MM.1S (cell line): ENCODE measurements around the gene FBXO40.

ENCODE experiments used
- DNase-seq: peaks from one replicate; pipeline ENCODE4 v3.0.0-alpha.2; 2015
- H2AFZ ChIP-seq: fragments of 300-600 bp; sonication (generic); 2 replicates; pipeline ENCODE4 v1.6.0; 2016; ENCODE audit warnings: antibody characterized with exemption, low read length
- H3F3A ChIP-seq: fragments of 300-600 bp; sonication (generic); 2 replicates; pipeline ENCODE4 v1.6.1; 2016; ENCODE audit warnings: mild to moderate bottlenecking, antibody characterized with exemption, low read length, moderate library complexity, mixed read lengths; ENCODE audit not compliant: insufficient read depth
- H3K27ac ChIP-seq: fragments of 300-600 bp; sonication (generic); 2 replicates; pipeline ENCODE4 v1.5.1; 2016; ENCODE audit warnings: mild to moderate bottlenecking, low read length
- H3K27me3 ChIP-seq: fragments of 300-600 bp; sonication (generic); replicated peaks from 2 replicates; pipeline ENCODE4 v1.6.0; 2016; ENCODE audit warnings: low read length; ENCODE audit not compliant: insufficient read depth
- H3K36me3 ChIP-seq: fragments of 300-600 bp; sonication (generic); replicated peaks from 2 replicates; pipeline ENCODE4 v1.6.1; 2016; ENCODE audit warnings: mild to moderate bottlenecking, low read length, mixed read lengths; ENCODE audit not compliant: insufficient read depth
- H3K4me1 ChIP-seq: fragments of 300-600 bp; sonication (generic); 2 replicates; pipeline ENCODE4 v1.6.1; 2016; ENCODE audit warnings: low read length, mixed read lengths
- H3K4me2 ChIP-seq: fragments of 300-600 bp; sonication (generic); 2 replicates; pipeline ENCODE4 v1.6.0; 2016; ENCODE audit warnings: low read depth, low read length
- H3K4me3 ChIP-seq: fragments of 300-600 bp; sonication (generic); 2 replicates; pipeline ENCODE4 v1.5.1; 2016; ENCODE audit warnings: low read length, mixed read lengths
- H3K79me2 ChIP-seq: fragments of 300-600 bp; sonication (generic); 2 replicates; pipeline ENCODE4 v1.6.1; 2016; ENCODE audit warnings: mixed run types, low read length, mixed read lengths
- H3K9ac ChIP-seq: fragments of 300-600 bp; sonication (generic); 2 replicates; pipeline ENCODE4 v1.6.1; 2016; ENCODE audit warnings: low read length, mixed read lengths
- H3K9me2 ChIP-seq: fragments of 300-600 bp; sonication (generic); replicated peaks from 2 replicates; pipeline ENCODE4 v1.6.1; 2016; ENCODE audit warnings: mild to moderate bottlenecking, low read length, mixed read lengths; ENCODE audit not compliant: insufficient read depth
- H3K9me3 ChIP-seq: fragments of 300-600 bp; sonication (generic); replicated peaks from 2 replicates; pipeline ENCODE4 v1.6.1; 2016; ENCODE audit warnings: mild to moderate bottlenecking, low read length, mixed read lengths; ENCODE audit not compliant: insufficient read depth
- H4K20me1 ChIP-seq: fragments of 300-600 bp; sonication (generic); 2 replicates; pipeline ENCODE4 v1.6.1; 2016; ENCODE audit warnings: mild to moderate bottlenecking, low read length, moderate library complexity, mixed read lengths; ENCODE audit not compliant: insufficient read depth
- EZH2 ChIP-seq: fragments of 300-600 bp; sonication (generic); optimal IDR thresholded peaks from 2 replicates; pipeline ENCODE3; 2017; ENCODE audit warnings: low read depth, mild to moderate bottlenecking, antibody characterized with exemption, low read length, mixed read lengths
- EZH2phosphoT487 ChIP-seq: fragments of 300-600 bp; sonication (generic); IDR thresholded peaks from 2 replicates; pipeline ENCODE4 v1.6.1; 2018; ENCODE audit warnings: antibody characterized with exemption, low read length
- TF ChIP-seq, protein P1 (sequence below): fragments of 300-600 bp; sonication (generic); IDR thresholded peaks from 2 replicates; pipeline ENCODE4 v1.5.1; 2016; ENCODE audit warnings: antibody characterized with exemption, low read length, mixed read lengths

The FBXO40 gene

DNA sequence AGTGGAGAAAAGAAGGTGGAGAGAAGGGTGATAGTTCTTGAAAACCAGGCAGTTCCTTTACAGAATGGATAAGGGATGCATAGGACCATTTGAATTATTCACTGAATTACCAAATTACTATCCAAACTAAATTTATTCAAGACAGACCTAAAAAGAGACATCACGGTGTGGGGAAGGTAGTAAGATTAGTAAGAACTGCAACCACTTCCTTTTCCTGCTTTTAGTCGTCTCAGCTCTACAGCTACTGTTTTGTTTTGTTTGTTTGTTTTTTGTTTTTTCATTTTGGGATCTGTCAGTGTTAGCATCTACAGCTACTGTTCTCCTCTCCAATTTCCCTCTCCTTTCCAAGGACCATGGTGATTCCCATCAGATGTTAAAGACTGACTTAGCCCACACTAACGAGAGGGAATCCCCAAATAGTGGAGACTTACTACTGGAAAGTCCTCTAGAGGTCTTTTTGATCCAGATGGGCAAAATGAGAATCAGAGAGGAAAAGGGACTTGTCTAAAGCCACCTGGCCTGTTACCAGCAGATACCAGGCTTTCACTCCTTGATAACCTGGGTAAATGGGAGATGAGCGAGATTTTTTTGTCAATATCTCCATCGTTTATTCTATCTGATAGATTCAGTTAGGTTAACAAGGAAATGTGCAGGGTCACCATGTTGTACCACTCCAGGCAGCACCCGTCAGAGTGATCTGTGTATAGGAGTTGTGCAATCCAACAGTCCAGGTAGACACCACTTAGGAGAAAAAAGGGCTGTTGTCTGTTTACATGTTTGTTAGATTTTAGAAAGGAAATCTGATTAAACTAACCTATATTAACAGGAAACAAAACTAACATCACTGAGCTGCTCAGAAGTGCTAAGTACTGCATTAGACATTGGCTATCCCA, 61.6 kb downstream of the FBXO40 start:
- H3K9ac ChIP-seq: no peak overlapping the region; the same call in 1 of the 2 replicates
- H3K79me2 ChIP-seq: peaks cover 96% of the 10 kb centered on the region
- no peak overlapping the region for H2AFZ ChIP-seq
- H3K36me3 ChIP-seq: peaks cover 19% of the 10 kb centered on the region; the same call in 1 of the 2 replicates
- no peaks in the 10 kb centered on the region for H3K27me3 ChIP-seq
- peak; percentile 50 for DNase-seq
- peak overlapping the region; percentile 63; the same call in 1 of the 2 replicates for H3K27ac ChIP-seq
- 0 out of 2 replicates have a peak overlapping the region, but pooled peaks have one; percentile 10 for H3K4me3 ChIP-seq
- H4K20me1 ChIP-seq: no peaks in the 10 kb centered on the region
- no peak for TF ChIP-seq EZH2phosphoT487
- no peak for TF ChIP-seq EZH2
- TF ChIP-seq, protein P1, sequence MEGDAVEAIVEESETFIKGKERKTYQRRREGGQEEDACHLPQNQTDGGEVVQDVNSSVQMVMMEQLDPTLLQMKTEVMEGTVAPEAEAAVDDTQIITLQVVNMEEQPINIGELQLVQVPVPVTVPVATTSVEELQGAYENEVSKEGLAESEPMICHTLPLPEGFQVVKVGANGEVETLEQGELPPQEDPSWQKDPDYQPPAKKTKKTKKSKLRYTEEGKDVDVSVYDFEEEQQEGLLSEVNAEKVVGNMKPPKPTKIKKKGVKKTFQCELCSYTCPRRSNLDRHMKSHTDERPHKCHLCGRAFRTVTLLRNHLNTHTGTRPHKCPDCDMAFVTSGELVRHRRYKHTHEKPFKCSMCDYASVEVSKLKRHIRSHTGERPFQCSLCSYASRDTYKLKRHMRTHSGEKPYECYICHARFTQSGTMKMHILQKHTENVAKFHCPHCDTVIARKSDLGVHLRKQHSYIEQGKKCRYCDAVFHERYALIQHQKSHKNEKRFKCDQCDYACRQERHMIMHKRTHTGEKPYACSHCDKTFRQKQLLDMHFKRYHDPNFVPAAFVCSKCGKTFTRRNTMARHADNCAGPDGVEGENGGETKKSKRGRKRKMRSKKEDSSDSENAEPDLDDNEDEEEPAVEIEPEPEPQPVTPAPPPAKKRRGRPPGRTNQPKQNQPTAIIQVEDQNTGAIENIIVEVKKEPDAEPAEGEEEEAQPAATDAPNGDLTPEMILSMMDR: no peak
- peak overlapping the region; percentile 64 for H3K4me2 ChIP-seq
- peaks cover 23% of the 10 kb centered on the region; the same call in 1 of the 2 replicates for H3F3A ChIP-seq
- H3K4me1 ChIP-seq: peaks cover 53% of the 10 kb centered on the region
- no peaks in the 10 kb centered on the region for H3K9me3 ChIP-seq
- H3K9me2 ChIP-seq: no peaks in the 10 kb centered on the region

DNA sequence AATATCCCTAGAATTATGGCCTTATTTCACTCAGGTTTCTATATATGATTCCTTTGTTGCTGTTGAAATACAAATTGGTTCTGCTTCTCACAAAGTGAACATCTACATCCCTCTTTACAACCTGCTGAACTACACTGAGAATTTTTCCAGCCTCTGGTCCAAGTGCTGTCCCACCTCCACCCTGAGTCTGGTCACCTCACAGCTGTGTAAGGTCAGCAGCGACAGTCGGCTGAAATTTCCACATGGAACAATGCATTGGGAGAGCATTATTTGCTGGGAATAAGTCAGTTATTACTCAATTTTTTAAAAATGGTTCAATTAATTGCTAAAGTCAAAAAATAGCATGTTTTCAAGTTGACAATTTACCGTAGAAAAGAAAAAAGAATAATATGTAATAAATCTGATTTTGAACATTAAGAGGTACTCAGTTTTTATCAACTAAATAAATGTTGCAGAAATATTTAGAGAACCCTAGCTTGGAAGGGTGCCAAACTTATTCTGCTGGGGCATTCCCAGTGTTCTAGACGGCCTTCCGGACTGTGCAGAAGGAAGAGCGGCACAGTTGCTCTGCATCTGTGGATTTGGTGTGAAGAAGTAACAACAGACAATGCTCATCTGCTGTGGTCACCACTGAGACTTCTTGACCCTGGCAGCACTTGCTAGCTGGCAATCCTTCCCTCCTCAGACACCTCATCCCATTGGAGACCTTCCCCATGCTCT, 65.7 kb downstream of the FBXO40 start:
- H2AFZ ChIP-seq: no peak overlapping the region
- H3K4me2 ChIP-seq: peak overlapping the region; percentile 83
- H3K9ac ChIP-seq: peak overlapping the region; percentile 92; the same call in 1 of the 2 replicates
- DNase-seq: no peak
- H3F3A ChIP-seq: peaks cover 48% of the 10 kb centered on the region
- no peaks in the 10 kb centered on the region for H3K9me3 ChIP-seq
- no peaks in the 10 kb centered on the region for H3K27me3 ChIP-seq
- H3K79me2 ChIP-seq: peaks cover 63% of the 10 kb centered on the region
- TF ChIP-seq EZH2: no peak
- H4K20me1 ChIP-seq: no peaks in the 10 kb centered on the region
- H3K36me3 ChIP-seq: peaks cover 12% of the 10 kb centered on the region; the same call in 1 of the 2 replicates
- peak overlapping the region; percentile 74 for H3K4me3 ChIP-seq
- H3K4me1 ChIP-seq: peaks cover 65% of the 10 kb centered on the region
- no peaks in the 10 kb centered on the region for H3K9me2 ChIP-seq
- no peak overlapping the region for H3K27ac ChIP-seq

DNA sequence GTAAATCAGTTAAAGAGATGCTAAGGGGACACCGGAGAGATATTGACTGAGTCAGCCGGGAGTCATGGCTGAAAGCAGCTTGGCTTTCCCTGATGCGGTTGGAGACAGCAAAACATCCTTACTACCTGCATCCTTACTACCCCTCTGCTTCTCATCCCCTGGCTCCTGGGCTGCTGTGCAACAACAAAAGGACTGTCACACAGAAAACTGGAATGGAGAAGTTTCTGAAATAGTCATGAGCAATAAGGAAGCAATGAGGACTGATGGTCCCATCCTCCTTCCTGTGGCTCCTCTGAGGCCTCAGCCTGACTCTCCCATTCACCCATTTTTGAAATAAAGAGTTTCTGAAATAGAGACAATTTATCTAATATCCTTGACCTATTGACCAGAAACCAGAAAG, 66.4 kb downstream of the FBXO40 start:
- peak overlapping the region; percentile 74 for H3K4me3 ChIP-seq
- H3K36me3 ChIP-seq: peaks cover 11% of the 10 kb centered on the region; the same call in 1 of the 2 replicates
- peaks cover 44% of the 10 kb centered on the region for H3F3A ChIP-seq
- peak overlapping the region; percentile 92; the same call in 1 of the 2 replicates for H3K9ac ChIP-seq
- H3K4me1 ChIP-seq: peaks cover 59% of the 10 kb centered on the region
- H4K20me1 ChIP-seq: no peaks in the 10 kb centered on the region
- H3K9me3 ChIP-seq: no peaks in the 10 kb centered on the region
- H3K9me2 ChIP-seq: no peaks in the 10 kb centered on the region
- peak overlapping the region; percentile 95; the same call in 1 of the 2 replicates for H3K27ac ChIP-seq
- H3K79me2 ChIP-seq: peaks cover 57% of the 10 kb centered on the region
- no peak overlapping the region for H2AFZ ChIP-seq
- peak overlapping the region; percentile 83 for H3K4me2 ChIP-seq
- TF ChIP-seq EZH2phosphoT487 (no peak), EZH2 (no peak)
- TF ChIP-seq, protein P1: no peak
- H3K27me3 ChIP-seq: no peaks in the 10 kb centered on the region
- no peak for DNase-seq
